ENCODE results near the gene C2CD2. TPM values are rescaled to one million over a fixed set of nuclear protein-coding genes. Genes with fewer than 3 reads are reported as not detected.

The C2CD2 gene
- total and polyA plus RNA-seq, 2 donors (not counting 3 experiments of a cell fraction or from before 2014, with no cell fraction given): 32.6 to 41.2 TPM

DNA sequence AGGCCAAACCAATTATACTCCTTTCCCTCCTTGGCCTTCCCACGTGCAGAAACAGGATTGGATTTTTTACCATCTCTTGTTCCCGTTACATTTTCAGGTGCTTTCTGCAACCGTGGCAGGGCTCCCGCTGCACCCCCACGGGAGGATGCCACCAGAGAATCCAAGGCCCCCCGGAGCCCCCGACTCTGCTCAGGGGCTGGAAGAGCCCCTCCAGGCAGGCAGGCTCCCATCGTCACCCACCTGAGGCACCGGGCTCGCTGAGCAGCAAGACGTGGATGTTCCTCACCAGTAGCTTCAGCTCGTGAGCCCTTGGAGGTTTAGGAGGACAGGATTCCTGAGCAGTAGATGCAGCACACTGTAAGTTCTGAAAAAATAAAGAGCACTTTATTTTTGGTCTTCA is 39.5 kb downstream of the C2CD2 start:
- no peaks in the 10 kb centered on the region for H3K4me1 ChIP-seq (ENCODE audit: control insufficient read depth, extremely low read depth, insufficient read depth, low read length)
- DNase-seq (ENCODE audit: low read depth, low spot score) (no peak), FAIRE-seq (no peak)
- peaks cover 17 to 54% of the 10 kb centered on the region in 2 experiments for H3K36me3 ChIP-seq (ENCODE audit: control insufficient read depth in 2 of 2, extremely low read depth in 1 of 2, insufficient read depth in 2 of 2, low read length in 2 of 2)
- CTCF ChIA-PET: interaction anchor here (1.2 to 1.6 kb wide), 2 partner anchors 12 to 202 kb away, joined by 3 to 4 read pairs; no protein-coding TSS in a partner anchor
- H3K79me2 ChIP-seq (ENCODE audit: control insufficient read depth, insufficient read depth, low read length): no peaks in the 10 kb centered on the region
- dilution Hi-C loops (cut with MboI; ENCODE audit: extremely low pct_ligation_motif_present, low sequenced_read_pairs) (no loop called here), intact Hi-C loops (cut with micrococcal nuclease) (no loop called here)
- no peaks in the 10 kb centered on the region for H3K9me1 ChIP-seq (replicated peaks; ENCODE audit: control insufficient read depth, extremely low read depth, insufficient read depth, low read length)
- no peaks in the 10 kb centered on the region for H3K9me3 ChIP-seq (replicated peaks; ENCODE audit: control insufficient read depth, insufficient read depth, low read length)
- POLR2A ChIA-PET: no interaction called here
- H3K27ac ChIP-seq (ENCODE audit: insufficient read depth, low read depth, low read length): no peak overlapping the region
- no peaks in the 10 kb centered on the region for H3K27me3 ChIP-seq (ENCODE audit: control insufficient read depth in 2 of 2, insufficient read depth in 2 of 2, low read length in 2 of 2)
- TF ChIP-seq, protein P1, sequence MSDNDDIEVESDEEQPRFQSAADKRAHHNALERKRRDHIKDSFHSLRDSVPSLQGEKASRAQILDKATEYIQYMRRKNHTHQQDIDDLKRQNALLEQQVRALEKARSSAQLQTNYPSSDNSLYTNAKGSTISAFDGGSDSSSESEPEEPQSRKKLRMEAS (IDR thresholded peaks at IDR 0.05; ENCODE audit: insufficient read depth, insufficient read length): no peak
- no peaks in the 10 kb centered on the region for H4K20me1 ChIP-seq (replicated peaks; ENCODE audit: control insufficient read depth, extremely low read depth, insufficient read depth, low read length)
- BruUV-seq (replicated peaks): no TSS peak
- no peak overlapping the region for H3K4me3 ChIP-seq (replicated peaks in 1 of 3; ENCODE audit: insufficient read depth in 1 of 3, low read depth in 1 of 3, low read length in 3 of 3)
- H3K4me2 ChIP-seq (ENCODE audit: insufficient read depth, low read length): no peak overlapping the region
- H2AFZ ChIP-seq (ENCODE audit: low read depth, low read length): no peak overlapping the region
- no peak overlapping the region for H3K9ac ChIP-seq (replicated peaks; ENCODE audit: extremely low read depth, insufficient read depth, low read length)

DNA sequence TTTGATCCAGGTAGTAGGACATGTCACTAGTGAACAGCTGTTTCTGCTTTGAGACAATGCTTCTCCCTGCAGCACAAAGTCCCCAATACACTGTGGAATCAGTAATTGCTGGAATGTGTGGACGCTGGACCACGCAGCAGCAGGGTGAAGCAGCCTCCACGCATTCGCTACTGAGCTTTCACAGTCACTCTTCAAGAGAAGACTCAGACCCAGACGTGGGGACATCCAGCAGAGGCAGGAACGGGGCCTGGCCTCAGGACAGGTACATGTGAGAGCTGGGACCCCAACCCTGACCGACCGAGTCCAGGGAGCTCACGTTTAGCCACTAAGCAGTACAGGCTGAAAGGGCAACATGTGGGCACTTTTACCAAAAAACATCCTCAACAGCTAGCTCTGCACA is 40.6 kb downstream of the C2CD2 start:
- no peaks in the 10 kb centered on the region for H3K27me3 ChIP-seq (ENCODE audit: control insufficient read depth in 2 of 2, insufficient read depth in 2 of 2, low read length in 2 of 2)
- H3K27ac ChIP-seq (ENCODE audit: insufficient read depth, low read depth, low read length): no peak overlapping the region
- no TSS peak for BruUV-seq (replicated peaks)

More for the DNA sequence above, 40.6 kb downstream of the C2CD2 start:
- DNase-seq (ENCODE audit: low read depth, low spot score): no peak
- H3K36me3 ChIP-seq (ENCODE audit: control insufficient read depth in 2 of 2, extremely low read depth in 1 of 2, insufficient read depth in 2 of 2, low read length in 2 of 2): peaks cover 17 to 47% of the 10 kb centered on the region in 2 experiments
- FAIRE-seq: no peak
- no peaks in the 10 kb centered on the region for H3K4me1 ChIP-seq (ENCODE audit: control insufficient read depth, extremely low read depth, insufficient read depth, low read length)
- H4K20me1 ChIP-seq (replicated peaks; ENCODE audit: control insufficient read depth, extremely low read depth, insufficient read depth, low read length): no peaks in the 10 kb centered on the region
- no peaks in the 10 kb centered on the region for H3K79me2 ChIP-seq (ENCODE audit: control insufficient read depth, insufficient read depth, low read length)
- dilution Hi-C loops (cut with MboI; ENCODE audit: extremely low pct_ligation_motif_present, low sequenced_read_pairs): no loop called here
- CTCF ChIA-PET: no interaction called here
- no peak for TF ChIP-seq GATA2 (IDR thresholded peaks at IDR 0.05; ENCODE audit: insufficient read depth, insufficient read length, low read depth, low read length)
- TF ChIP-seq, protein P1 (IDR thresholded peaks at IDR 0.05; ENCODE audit: insufficient read depth, insufficient read length): no peak
- TF ChIP-seq JUN (IDR thresholded peaks at IDR 0.05; ENCODE audit: borderline replicate concordance, insufficient read depth, insufficient read length, low read depth): no peak
- TF ChIP-seq, protein P2, sequence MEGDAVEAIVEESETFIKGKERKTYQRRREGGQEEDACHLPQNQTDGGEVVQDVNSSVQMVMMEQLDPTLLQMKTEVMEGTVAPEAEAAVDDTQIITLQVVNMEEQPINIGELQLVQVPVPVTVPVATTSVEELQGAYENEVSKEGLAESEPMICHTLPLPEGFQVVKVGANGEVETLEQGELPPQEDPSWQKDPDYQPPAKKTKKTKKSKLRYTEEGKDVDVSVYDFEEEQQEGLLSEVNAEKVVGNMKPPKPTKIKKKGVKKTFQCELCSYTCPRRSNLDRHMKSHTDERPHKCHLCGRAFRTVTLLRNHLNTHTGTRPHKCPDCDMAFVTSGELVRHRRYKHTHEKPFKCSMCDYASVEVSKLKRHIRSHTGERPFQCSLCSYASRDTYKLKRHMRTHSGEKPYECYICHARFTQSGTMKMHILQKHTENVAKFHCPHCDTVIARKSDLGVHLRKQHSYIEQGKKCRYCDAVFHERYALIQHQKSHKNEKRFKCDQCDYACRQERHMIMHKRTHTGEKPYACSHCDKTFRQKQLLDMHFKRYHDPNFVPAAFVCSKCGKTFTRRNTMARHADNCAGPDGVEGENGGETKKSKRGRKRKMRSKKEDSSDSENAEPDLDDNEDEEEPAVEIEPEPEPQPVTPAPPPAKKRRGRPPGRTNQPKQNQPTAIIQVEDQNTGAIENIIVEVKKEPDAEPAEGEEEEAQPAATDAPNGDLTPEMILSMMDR (IDR thresholded peaks at IDR 0.05; ENCODE audit: extremely low read depth in 1 of 2, insufficient read depth in 1 of 2, low read depth in 1 of 2, low read length in 2 of 2): no peak
- TF ChIP-seq FOS (IDR thresholded peaks at IDR 0.05; ENCODE audit: borderline replicate concordance, insufficient read depth, low read length): no peak
- TF ChIP-seq MYC (IDR thresholded peaks at IDR 0.05; ENCODE audit: low read depth, low read length): no peak
- TF ChIP-seq POLR2AphosphoS5 (IDR thresholded peaks at IDR 0.05; ENCODE audit: insufficient read depth, low read depth, low read length): no peak
- no peak for TF ChIP-seq POLR2A (IDR thresholded peaks at IDR 0.05; ENCODE audit: low read depth, low read length)
- TF ChIP-seq EZH2 (IDR thresholded peaks at IDR 0.05; ENCODE audit: borderline replicate concordance, low read depth, low read length, severe bottlenecking): no peak
- no peak overlapping the region for H3K9ac ChIP-seq (replicated peaks; ENCODE audit: extremely low read depth, insufficient read depth, low read length)
- H3K4me3 ChIP-seq (replicated peaks in 1 of 3; ENCODE audit: insufficient read depth in 1 of 3, low read depth in 1 of 3, low read length in 3 of 3): no peak overlapping the region
- H3K9me3 ChIP-seq (replicated peaks; ENCODE audit: control insufficient read depth, insufficient read depth, low read length): no peaks in the 10 kb centered on the region
- H3K9me1 ChIP-seq (replicated peaks; ENCODE audit: control insufficient read depth, extremely low read depth, insufficient read depth, low read length): no peaks in the 10 kb centered on the region
- no peak overlapping the region for H3K4me2 ChIP-seq (ENCODE audit: insufficient read depth, low read length)
- POLR2A ChIA-PET: no interaction called here
- H2AFZ ChIP-seq (ENCODE audit: low read depth, low read length): no peak overlapping the region
- intact Hi-C loops (cut with micrococcal nuclease): no loop called here

All from endothelial cell of umbilical vein (primary cell).